GM19455 (cell line): ENCODE data around the gene MINAR1.

Experiments
- ATAC-seq: cut with Tn5 transposase; IDR thresholded peaks from one replicate; pipeline ENCODE4 v1.9.1; 2021; ENCODE audit not compliant: unreplicated experiment

MINAR1 gene

GRCh38 chr15:79430901-79431635 lies 1.1 kb upstream of the MINAR1 start:
- no peak for ATAC-seq

- no peak for ATAC-seq
Observed at GRCh38 chr15:79432345-79433275, 474 bp downstream of the MINAR1 start.

DNA sequence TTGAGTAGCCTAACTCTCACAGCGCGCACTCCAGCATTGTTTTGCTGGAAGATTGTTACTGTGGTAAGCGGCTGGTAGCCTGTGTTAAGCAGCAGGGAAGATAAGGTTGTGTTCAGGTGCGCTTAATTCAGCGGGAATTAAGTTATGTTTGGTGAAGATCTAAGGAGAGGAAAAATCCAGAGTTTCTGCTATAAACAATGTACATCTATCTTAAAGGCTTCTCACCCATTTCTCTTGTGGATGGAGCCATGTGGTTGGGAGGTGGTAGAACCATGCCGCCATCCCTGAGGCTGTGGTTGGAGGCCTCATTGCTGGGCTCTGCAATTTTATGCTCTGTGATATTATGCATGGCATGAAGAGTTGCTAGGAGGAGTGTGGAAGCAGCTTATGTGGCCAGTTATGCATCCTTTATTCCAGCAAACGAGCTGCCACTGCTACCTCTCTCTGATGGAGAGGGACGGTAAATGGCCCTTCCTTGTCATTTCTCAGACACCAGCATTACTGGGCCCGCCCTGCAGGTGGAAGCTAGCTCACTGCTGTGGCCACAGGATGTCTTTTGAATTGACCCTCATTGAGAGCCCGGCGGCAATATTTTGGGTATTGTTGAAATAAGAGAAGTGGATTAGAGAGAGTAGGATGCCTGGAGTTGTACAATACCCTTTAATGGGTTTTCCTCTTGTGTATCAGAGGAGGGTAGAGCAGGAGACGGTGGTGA lies 1.3 kb downstream of the MINAR1 start:
- no peak for ATAC-seq

- no peak for ATAC-seq
Observed at GRCh38 chr15:79434361-79434760, 2.2 kb downstream of the MINAR1 start.

GRCh38 chr15:79436037-79436780 lies 4.1 kb downstream of the MINAR1 start:
- ATAC-seq = no peak

DNA sequence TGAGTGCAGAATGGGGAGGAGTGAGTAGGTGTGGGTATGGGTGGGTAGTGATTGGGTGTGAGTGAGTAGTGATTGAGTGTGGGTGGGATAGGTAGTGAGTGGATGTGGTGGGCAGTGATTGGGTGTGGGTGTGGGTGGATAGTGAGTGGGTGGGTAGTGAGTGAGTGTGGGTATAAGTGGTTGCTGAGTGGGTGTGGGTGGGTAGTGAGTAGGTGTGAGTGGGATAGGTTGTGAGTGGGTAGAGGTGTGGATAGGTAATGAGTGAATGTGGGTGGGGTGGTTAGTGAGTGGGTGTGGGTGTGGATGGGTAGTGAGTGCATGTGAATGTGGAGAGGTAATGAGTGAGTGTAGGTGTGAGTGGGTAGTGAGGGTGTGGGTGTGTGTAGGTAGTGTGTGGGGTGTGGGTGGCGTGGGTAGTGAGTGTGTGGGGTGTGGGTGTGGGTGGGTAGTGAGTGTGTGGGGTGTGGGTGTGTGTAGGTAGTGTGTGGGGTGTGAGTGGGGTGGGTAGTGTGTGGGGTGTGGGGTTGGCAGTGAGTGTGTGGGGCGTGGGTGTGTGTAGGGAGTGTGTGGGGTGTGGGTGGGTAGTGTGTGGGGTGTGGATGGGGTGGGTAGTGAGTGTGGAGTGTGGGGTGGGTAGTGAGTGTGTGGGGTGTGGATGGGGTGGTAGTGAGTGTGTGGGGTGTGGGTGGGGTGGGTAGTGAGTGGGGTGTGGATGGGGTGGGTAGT lies 5.3 kb downstream of the MINAR1 start:
- no peak for ATAC-seq

- no peak for ATAC-seq
Observed at GRCh38 chr15:79439236-79439635, 7.1 kb downstream of the MINAR1 start.

GRCh38 chr15:79440355-79440908 lies 8.3 kb downstream of the MINAR1 start:
- no peak for ATAC-seq

DNA sequence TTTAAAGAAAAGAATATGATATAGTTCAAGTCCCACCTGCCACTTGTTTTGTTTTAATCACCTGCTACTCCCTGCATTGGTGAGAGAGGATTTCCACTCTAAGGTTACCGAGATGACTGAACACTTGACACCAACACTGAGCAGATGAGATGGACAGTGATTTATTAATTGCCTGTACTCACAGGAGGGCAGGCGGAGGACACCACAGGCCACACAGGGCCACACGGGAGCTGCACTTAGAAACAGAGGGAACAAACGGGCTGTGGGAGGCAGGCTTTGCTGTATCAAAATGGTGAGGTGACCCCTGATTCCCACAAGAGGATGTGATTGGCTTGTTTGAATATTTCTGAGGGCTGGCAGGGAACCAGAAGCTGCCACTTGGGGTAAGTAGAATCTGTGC lies 10.8 kb downstream of the MINAR1 start:
- ATAC-seq = no peak

GRCh38 chr15:79447060-79447459 lies 14.9 kb downstream of the MINAR1 start:
- no peak for ATAC-seq

GRCh38 chr15:79450648-79451047 lies 18.5 kb downstream of the MINAR1 start:
- ATAC-seq = no peak

DNA sequence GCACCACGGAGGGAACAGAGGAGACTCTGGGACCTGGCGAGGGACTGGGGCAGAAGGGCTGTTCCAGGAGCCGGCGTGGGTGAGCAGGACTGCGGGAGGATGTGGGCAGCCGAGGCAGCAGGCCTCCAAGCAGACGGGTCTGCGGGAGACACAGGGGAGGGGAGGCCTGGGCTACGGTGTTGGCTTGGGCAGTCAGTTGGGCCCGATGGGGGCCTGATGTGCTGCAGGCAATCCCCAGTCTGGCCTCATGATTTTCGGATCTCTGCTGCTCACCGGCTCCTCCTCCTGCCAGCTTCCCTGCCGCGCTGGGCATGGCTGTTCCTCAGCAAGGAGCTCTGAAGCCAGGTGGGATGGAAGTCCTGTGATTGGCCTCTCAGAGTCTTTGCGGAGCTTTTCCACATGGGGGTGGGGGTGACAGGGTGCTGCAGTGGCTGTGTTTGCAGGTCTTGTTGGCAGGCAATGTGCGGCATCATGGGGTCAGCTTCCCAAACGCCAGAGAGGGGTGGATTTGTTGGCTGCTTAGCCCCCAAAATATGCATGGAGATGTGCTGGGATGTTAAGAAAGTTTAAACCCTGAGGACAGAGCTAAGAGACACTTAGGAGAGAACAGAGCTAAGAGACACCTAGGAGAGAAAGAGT lies 19.3 kb downstream of the MINAR1 start:
- no peak for ATAC-seq

DNA sequence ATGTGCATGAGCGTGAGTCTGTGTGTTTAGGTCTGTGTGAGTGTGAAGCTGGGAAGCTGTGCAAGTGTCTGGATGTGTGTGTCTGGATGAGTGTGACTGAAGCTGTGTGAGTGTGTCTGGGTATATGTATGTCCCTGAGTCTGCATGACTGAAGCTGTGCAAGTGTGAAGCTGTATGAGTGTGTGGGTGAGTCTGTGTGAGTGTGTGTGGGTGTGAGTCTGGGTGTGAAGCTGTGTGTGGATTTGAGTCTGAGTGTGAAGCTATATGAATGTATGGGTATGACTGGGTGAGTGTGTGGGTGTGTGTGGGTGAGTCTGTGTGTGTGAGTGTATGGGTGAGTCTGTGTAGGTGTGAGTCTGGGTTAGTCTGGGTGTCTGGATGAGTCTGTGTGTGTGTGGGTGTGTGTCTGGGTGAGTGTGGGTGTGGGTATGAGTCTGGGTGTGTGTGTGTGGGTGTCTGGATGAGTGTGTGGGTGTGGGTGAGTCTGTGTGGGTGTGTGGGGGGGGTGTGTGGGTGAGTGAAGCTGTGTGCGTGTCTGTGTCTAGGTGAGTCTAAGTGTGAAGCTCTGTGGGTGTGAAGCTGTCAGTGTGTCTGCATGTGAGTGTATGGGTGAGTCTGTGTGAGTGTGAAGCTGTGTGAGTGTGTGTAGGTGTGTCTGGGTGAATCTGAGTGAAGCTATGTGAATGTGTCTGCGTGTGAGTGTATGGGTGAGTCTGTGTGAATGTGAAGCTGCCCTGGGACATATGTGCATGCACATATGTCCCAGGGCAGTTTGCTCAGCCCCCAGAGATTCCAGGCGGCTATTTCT lies 20.3 kb downstream of the MINAR1 start:
- no peak for ATAC-seq

DNA sequence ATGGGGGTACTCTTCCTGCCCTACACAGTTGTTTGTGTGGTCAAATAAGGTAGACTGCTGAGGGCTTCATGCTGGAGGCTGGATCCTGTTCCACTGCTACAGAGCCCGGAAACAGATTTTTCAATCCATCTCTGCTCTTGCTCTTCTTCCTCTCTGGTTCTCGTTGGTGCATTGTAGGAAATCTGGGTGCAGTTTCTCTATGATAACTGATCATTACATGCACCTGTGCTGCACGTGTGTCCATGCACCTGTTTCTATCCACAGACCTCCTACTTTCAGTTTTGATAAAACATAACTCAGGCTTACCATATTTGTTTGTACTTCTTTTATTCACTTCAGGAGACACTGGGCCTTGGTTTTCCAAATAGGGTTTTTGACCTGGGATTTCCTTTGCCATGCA lies 21.3 kb downstream of the MINAR1 start:
- ATAC-seq = no peak

GRCh38 chr15:79454063-79454462 lies 21.9 kb downstream of the MINAR1 start:
- ATAC-seq = no peak

- no peak for ATAC-seq
Observed at GRCh38 chr15:79455361-79455760, 23.2 kb downstream of the MINAR1 start.

GRCh38 chr15:79455943-79456342 lies 23.8 kb downstream of the MINAR1 start:
- no peak for ATAC-seq

DNA sequence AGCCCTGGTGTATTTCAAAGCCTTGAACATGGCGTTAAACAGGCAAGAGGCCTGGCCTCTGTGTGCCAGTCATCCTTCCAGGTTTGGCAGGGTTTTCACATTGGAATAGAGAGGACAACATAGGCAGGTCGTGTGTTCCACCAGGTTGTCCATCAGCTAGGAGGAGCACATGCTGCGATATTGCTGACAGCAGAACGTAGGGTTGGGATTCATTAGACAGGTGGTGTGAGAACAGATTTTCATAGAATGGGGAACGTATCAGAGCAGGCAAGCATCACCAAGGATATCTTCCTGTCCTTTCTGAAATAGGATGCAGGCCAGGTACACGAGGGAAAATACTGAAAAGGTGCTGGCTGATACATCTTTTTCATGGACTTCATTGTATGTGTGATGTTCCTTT lies 26.4 kb downstream of the MINAR1 start:
- ATAC-seq = no peak

DNA sequence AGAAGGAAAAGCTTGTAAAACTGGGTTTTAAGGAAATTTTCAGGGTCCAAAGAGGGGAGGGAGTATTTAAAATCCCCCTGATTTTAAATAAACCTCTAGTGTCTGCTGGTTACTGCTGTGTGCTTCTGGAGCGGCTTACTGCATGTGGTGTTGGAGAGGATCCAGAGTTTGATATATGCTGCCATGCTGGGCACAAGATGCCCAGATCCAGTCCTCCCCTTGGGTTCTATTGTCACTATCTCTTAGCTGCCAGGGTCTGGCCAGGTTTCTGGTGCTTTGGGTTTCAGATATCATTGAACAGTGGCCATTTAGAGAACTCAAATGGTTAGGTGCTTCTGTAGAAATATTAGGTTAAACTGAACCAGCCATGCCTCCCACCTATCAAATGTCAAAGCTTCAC lies 27.5 kb downstream of the MINAR1 start:
- no peak for ATAC-seq
